Stomach (tissue), 9 donors: ENCODE results near the gene CDC42BPG. TPM values are rescaled to one million over a fixed set of nuclear protein-coding genes. Genes with fewer than 3 reads are reported as not detected.

ENCODE experiments used
- DNase-seq, 2 donors: peaks; one replicate each; pipeline versions ENCODE4 v3.0.0 to v3.0.0-alpha.2; 2013 to 2019
- H3K27ac ChIP-seq, 5 donors: fragments of 200-600 bp in 4 of 5; sonication (generic) in 4 of 5; one replicate each; pipeline ENCODE4 v1.5.1; 2013 to 2019; ENCODE audit warnings: mild to moderate bottlenecking in 1 of 5, moderate library complexity in 1 of 5
- H3K27me3 ChIP-seq, 3 donors: fragments of 200-600 bp; sonication (generic); one replicate each; pipeline ENCODE4 v1.5.1; 2017 to 2019; ENCODE audit warnings: mixed run types in 1 of 3
- H3K36me3 ChIP-seq, 4 donors: fragments of 200-600 bp; sonication (generic); 1 replicate in 3 of 4; 2 replicates in 1 of 4; pipeline ENCODE4 v1.5.1; 2016 to 2019
- H3K4me1 ChIP-seq, 4 donors: fragments of 200-600 bp; sonication (generic); one replicate each; pipeline ENCODE4 v1.5.1; 2016 to 2019
- H3K4me3 ChIP-seq, 4 donors: fragments of 200-600 bp; sonication (generic) in 3 of 4; one replicate each; pipeline ENCODE4 v1.5.1; 2016 to 2019; ENCODE audit warnings: mild to moderate bottlenecking in 1 of 4
- H3K9me3 ChIP-seq, 4 donors: fragments of 200-600 bp; sonication (generic); one replicate each; pipeline ENCODE4 v1.5.1; 2016 to 2019
- CTCF ChIP-seq, 7 experiments: fragments of 450-650 bp in 4 of 7; fragments of 200-600 bp in 3 of 7; sonication (generic) in 3 of 7; IDR thresholded peaks; one replicate each; pipeline ENCODE4 v1.5.1; 2016 to 2019; ENCODE audit warnings: antibody characterized with exemption in 7 of 7, control low read depth in 2 of 7, mild to moderate bottlenecking in 1 of 7
- EP300 ChIP-seq: sonication (generic); formaldehyde crosslinking; IDR thresholded peaks from one replicate; pipeline ENCODE4 v1.6.1; 2017; ENCODE audit warnings: antibody characterized with exemption
- POLR2A ChIP-seq, 4 donors: fragments of 450-650 bp; IDR thresholded peaks; one replicate each; pipeline ENCODE4 v1.6.1; 2016; ENCODE audit warnings: antibody characterized with exemption in 4 of 4, control low read depth in 2 of 4, mild to moderate bottlenecking in 1 of 4, moderate library complexity in 1 of 4
- POLR2AphosphoS5 ChIP-seq, 3 donors: sonication (generic); formaldehyde crosslinking; IDR thresholded peaks; one replicate each; pipeline ENCODE4 v1.6.1; 2016; ENCODE audit warnings: antibody characterized with exemption in 3 of 3
- WGBS, 5 donors: extraction: QIAGEN DNeasy Blood & Tissue Kit in 3 of 5; methylation state at CpG; one replicate each; pipeline versions ENCODE4 v1.1.5 to v1.1.7; 2013 to 2018; 5-methylcytosine and 5-hydroxymethylcytosine counted together
- intact Hi-C: fragments of 100-400 bp; cut with DNase I; formaldehyde crosslinking; loops from one replicate; pipeline ENCODE4 v1.15.1; 2023; ENCODE audit warnings: low total_unique reads
- polyA plus RNA-seq, 3 donors: library from polyadenylated mRNA; stranded (reverse); fragments of 200-250 nt; gene quantifications; one replicate each; pipeline ENCODE4 v1.2.3, GENCODE V29; 2013
- total RNA-seq, 5 donors: library from RNA; depleted of rRNA; stranded (reverse); fragments of >200 nt; gene quantifications; one replicate each; pipeline versions ENCODE4 v1.1.0 to v1.2.3, GENCODE V29; 2014 to 2016
- donor health status: healthy with polysubstance abuse.
- donor health status: Bipolar disorder and iron deficiency.
- donor health status: healthy.

Gene CDC42BPG
- total and polyA plus RNA-seq, 8 donors = 8.9 to 66.5 (median 26.2) TPM

DNA sequence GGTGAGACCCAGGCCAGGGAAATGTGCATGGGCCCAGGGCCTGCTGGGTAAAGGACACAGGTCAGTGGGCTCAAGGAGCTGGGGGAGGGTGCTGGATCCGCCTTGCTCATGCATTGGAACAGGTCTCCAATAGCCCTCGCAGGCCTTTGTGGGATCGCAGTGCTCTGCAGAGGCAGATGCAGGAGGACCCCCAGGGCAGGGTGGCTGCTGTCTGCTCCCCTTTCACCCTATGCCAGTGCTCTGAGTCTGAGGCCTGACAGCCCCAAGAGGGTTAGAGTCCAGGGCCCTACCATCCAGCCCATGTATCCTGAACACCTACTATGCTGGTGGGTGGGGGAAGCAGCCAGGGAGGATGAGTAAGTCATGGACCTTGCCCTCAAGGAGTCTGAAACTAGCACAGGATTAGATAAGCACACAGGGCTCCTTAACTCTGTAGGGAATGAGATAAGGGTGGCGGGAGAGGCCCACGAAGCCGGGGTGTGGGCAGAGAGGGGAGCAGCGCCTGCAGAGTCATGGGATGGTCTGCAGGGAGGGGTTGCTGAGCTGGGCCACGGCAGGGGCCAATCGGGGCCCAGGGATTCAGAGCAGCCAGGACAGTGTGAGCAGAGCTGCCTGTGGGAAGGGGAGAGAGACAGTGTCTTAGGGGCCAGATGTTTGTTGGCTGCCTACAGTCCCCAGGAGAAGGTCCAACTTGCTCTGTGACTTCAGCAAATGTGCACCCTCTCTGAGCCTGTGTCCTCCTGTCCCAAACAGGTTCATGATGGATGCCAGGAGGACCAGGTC lies 44.5 kb upstream of the CDC42BPG start:
- peak; percentile 63 to 85 for DNase-seq
- TF ChIP-seq CTCF (IDR thresholded peaks at IDR 0.05) = no peak
- TF ChIP-seq POLR2AphosphoS5 (IDR thresholded peaks at IDR 0.05) = peak in 2 of 3 donors; percentile 52 to 76
- no peak for TF ChIP-seq EP300
- no peak for TF ChIP-seq POLR2A (IDR thresholded peaks at IDR 0.05)
- H3K4me3 ChIP-seq = peak overlapping the region in 1 of 4 donors; percentile 27

GRCh38 chr11:64888406-64888728 lies 43.9 kb upstream of the CDC42BPG start:
- no peaks in the 10 kb centered on the region for H3K27me3 ChIP-seq
- peak overlapping the region; percentile 84 to 94 (median 86) for H3K27ac ChIP-seq
- peak overlapping the region in 3 of 4 donors; percentile 16 to 31 (median 27) for H3K4me3 ChIP-seq
- TF ChIP-seq POLR2AphosphoS5 (IDR thresholded peaks at IDR 0.05) = no peak
- no peak for TF ChIP-seq EP300
- no peak for TF ChIP-seq POLR2A (IDR thresholded peaks at IDR 0.05)
- no peak for TF ChIP-seq CTCF (IDR thresholded peaks at IDR 0.05)
- no peaks in the 10 kb centered on the region for H3K9me3 ChIP-seq
- 23 to 54% (median 45%) methylated on average over 6 to 8 of the region's 8 CpGs for WGBS, 5 donors
- no peak for DNase-seq
- peaks cover 26 to 55% (median 48%) of the 10 kb centered on the region in 4 donors for H3K4me1 ChIP-seq
- intact Hi-C loops = no loop called here
- no peaks in the 10 kb centered on the region for H3K36me3 ChIP-seq

More for the DNA sequence above, 44.5 kb upstream of the CDC42BPG start:
- Histone ChIP-seq H3K27me3 (no peaks in the 10 kb centered on the region), H3K9me3 (no peaks in the 10 kb centered on the region), H3K4me1 (peaks cover 31 to 60% (median 54%) of the 10 kb centered on the region in 4 donors), H3K27ac (peak overlapping the region; percentile 84 to 94 (median 86)), H3K36me3 (no peaks in the 10 kb centered on the region)
- WGBS, 5 donors = 23 to 68% (median 32%) methylated on average over 6 to 9 of the region's 9 CpGs
- intact Hi-C loops = no loop called here

DNA sequence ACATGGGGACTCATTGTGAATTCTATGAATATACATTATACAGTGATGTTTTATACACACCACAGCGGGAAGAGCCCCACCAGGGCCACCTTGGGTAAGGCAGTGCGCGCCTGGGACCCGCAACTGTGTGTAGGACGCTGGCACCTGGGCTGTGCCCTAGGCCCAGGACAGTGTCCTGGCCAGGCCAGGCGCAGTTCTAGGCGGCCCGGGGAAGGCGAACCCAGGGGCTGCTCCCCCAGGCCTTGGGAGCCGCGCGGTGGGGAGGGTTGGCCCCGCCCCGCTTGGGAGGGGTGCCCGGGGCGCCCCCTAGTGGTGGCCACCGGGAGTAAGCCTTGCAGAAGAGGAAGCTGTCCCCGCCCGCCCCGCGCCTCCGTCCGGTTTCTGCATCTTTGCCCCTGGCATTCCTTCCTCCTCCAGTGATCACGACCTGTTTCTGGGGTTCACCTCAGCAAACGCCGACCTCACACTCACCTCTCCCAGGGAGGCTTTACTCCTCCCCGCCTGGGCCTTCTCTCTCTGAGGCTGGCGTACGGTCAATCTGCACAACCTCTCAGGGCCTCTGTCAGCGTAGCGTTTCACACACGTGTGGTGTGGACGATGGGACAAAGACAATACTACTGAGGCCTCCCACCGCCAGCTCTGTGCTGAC lies 43.4 kb upstream of the CDC42BPG start:
- Histone ChIP-seq H3K27ac (peak overlapping the region; percentile 84 to 94 (median 86)), H3K9me3 (no peaks in the 10 kb centered on the region), H3K4me3 (peak overlapping the region; percentile 16 to 31 (median 28)), H3K27me3 (no peaks in the 10 kb centered on the region), H3K36me3 (no peaks in the 10 kb centered on the region), H3K4me1 (peaks cover 26 to 51% (median 48%) of the 10 kb centered on the region in 4 donors)
- intact Hi-C loops = no loop called here
- no peak for TF ChIP-seq POLR2A (IDR thresholded peaks at IDR 0.05)
- TF ChIP-seq CTCF (IDR thresholded peaks at IDR 0.05) = peak in 6 of 7 experiments; percentile 16 to 99 (median 96)
- TF ChIP-seq POLR2AphosphoS5 (IDR thresholded peaks at IDR 0.05) = peak in 2 of 3 donors; percentile 4 to 61
- DNase-seq = peak; percentile 88 to 92
- 6 to 18% (median 11%) methylated on average over 26 to 34 of the region's 34 CpGs for WGBS, 5 donors

GRCh38 chr11:64887234-64887756 lies 42.8 kb upstream of the CDC42BPG start:
- intact Hi-C loops = no loop called here
- WGBS, 5 donors = 57 to 69% (median 67%) methylated on average over 8 of the region's 8 CpGs
- Histone ChIP-seq H3K36me3 (no peaks in the 10 kb centered on the region), H3K27ac (peak overlapping the region; percentile 80 to 94 (median 86)), H3K4me3 (peak overlapping the region in 3 of 4 donors; percentile 16 to 31 (median 27)), H3K9me3 (no peaks in the 10 kb centered on the region), H3K27me3 (no peaks in the 10 kb centered on the region), H3K4me1 (peaks cover 26 to 51% (median 46%) of the 10 kb centered on the region in 4 donors)
- TF ChIP-seq POLR2AphosphoS5 (IDR thresholded peaks at IDR 0.05) = no peak
- no peak for TF ChIP-seq CTCF (IDR thresholded peaks at IDR 0.05)
- TF ChIP-seq POLR2A (IDR thresholded peaks at IDR 0.05) = no peak
- no peak for TF ChIP-seq EP300
- DNase-seq = no peak
